ENCODE results near the gene TADA2B. TPM values are rescaled to one million over a fixed set of nuclear protein-coding genes. Genes with fewer than 3 reads are reported as not detected.
A peak's percentile ranks its signal among the peaks of the same experiment; 100 is the strongest.

TADA2B gene
- total and polyA plus RNA-seq, 9 of the 15 experiments (the other 6 are each of a cell fraction or from before 2014, with no cell fraction given), result 0.55 to 12.2 (median 7.5) TPM

DNA sequence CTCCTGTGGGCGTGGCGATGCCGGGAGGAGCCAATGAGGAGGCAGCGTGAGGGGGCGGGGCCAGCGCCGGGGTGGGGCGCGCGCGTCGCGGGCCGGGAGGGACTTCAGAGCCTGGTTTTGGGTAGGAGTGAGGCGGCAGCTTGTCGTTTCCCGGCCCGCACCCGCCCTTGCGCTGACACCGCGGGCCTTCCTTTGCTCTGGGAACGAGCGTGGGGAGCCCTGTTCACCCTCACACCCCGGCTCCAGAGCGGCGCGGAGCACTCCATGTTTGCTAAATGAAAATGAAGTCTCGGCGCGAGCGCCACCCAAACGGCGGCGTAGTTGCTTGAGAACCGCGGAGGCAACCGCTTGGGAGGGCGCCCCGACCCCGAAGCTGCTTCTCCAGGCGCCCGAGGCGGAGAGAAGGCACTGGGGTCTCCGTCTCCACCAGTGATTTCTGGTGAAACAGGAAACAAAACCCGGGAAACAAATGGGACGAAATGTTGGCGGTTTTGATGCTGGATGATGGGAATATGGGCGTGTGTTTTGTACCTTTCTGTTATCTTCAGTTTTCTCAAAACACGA is 25.2 kb downstream of the TADA2B start (continued):
- TF ChIP-seq POLR2G (IDR thresholded peaks at IDR 0.05; ENCODE audit: low read depth, low read length) (peak; percentile 86), ZNF41 (CRISPR knock-in tag; conservative IDR thresholded peaks at IDR 0.05) (no peak), MCM7 (IDR thresholded peaks at IDR 0.05) (no peak)
- TF ChIP-seq, protein P1, sequence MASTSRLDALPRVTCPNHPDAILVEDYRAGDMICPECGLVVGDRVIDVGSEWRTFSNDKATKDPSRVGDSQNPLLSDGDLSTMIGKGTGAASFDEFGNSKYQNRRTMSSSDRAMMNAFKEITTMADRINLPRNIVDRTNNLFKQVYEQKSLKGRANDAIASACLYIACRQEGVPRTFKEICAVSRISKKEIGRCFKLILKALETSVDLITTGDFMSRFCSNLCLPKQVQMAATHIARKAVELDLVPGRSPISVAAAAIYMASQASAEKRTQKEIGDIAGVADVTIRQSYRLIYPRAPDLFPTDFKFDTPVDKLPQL (IDR thresholded peaks at IDR 0.05; ENCODE audit: extremely low read depth, insufficient read length), result no peak
- TF ChIP-seq, protein P2, sequence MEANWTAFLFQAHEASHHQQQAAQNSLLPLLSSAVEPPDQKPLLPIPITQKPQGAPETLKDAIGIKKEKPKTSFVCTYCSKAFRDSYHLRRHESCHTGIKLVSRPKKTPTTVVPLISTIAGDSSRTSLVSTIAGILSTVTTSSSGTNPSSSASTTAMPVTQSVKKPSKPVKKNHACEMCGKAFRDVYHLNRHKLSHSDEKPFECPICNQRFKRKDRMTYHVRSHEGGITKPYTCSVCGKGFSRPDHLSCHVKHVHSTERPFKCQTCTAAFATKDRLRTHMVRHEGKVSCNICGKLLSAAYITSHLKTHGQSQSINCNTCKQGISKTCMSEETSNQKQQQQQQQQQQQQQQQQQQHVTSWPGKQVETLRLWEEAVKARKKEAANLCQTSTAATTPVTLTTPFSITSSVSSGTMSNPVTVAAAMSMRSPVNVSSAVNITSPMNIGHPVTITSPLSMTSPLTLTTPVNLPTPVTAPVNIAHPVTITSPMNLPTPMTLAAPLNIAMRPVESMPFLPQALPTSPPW (CRISPR knock-in tag; IDR thresholded peaks at IDR 0.05), result peak; percentile 74

DNA sequence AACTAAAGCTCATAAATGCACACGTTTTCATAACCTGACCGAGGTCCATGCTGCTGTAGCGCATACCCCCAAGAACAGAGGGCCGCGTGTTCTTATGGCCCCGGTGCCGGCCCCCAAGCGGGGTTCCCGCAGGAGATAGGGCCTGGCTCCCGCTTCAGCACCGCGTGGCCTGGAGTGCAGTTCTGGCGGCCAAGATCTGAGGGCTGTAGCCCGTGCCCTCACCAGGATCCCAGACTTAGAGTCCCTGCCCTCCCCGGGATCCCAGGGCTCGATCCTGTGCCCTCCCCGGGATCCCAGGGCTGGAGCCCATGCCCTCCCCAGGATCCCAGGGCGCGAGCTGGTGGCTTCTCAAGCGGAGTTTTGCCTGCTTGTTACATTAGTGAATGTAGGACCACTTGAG is 25.7 kb downstream of the TADA2B start:
- H3K9ac ChIP-seq (ENCODE audit: insufficient read depth in 1 of 2, low read depth in 2 of 2, low read length in 2 of 2), result peak overlapping the region; percentile 70 to 96
- peaks cover 15 to 41% of the 10 kb centered on the region in 2 experiments; a peak in 4 of 5 replicates for H3K4me1 ChIP-seq (replicated peaks in 1 of 2; ENCODE audit: control insufficient read depth in 2 of 2, insufficient read depth in 2 of 2, low read length in 2 of 2)
- no peaks in the 10 kb centered on the region for H3K9me1 ChIP-seq (ENCODE audit: control insufficient read depth, insufficient read depth, low read length)
- ATAC-seq (peak; percentile 59), DNase-seq (ENCODE audit: extremely low read depth in 1 of 4, low spot score in 3 of 4) (peak; percentile 42 to 65 (median 48)), FAIRE-seq (no peak)
- POLR2A ChIA-PET, result interaction anchor here (1.2 to 1.6 kb wide), 3 partner anchors 21 to 195 kb away, joined by 3 to 4 read pairs (median 3); no protein-coding TSS in a partner anchor
- CTCF ChIA-PET (ENCODE audit: low intra/inter-chr PET ratio), result no interaction called here
- no peaks in the 10 kb centered on the region for H3K9me3 ChIP-seq (replicated peaks; ENCODE audit: control insufficient read depth, insufficient read depth, low read depth, low read length)
- peak overlapping the region; percentile 58 for H3K4me3 ChIP-seq
- peak overlapping the region; percentile 70 for H2AFZ ChIP-seq (ENCODE audit: low read depth, low read length)
- WGBS (ENCODE audit: insufficient coverage, low coverage, missing lambda C conversion rate), result 5% methylated on average over 20 of the region's 20 CpGs
- H3K79me2 ChIP-seq (ENCODE audit: control insufficient read depth, insufficient read depth, low read length), result peaks cover 42% of the 10 kb centered on the region
- peak overlapping the region; percentile 80 for H3K4me2 ChIP-seq (ENCODE audit: insufficient read depth, low read length)
- no peaks in the 10 kb centered on the region; the same call in none of the 2 replicates for H4K20me1 ChIP-seq (replicated peaks; ENCODE audit: control insufficient read depth, insufficient read depth, low read length)
- no peaks in the 10 kb centered on the region for H3K27me3 ChIP-seq (ENCODE audit: control insufficient read depth in 2 of 2, insufficient read depth in 2 of 2, low read length in 2 of 2)
- H3K27ac ChIP-seq (ENCODE audit: extremely low read depth, low read depth, low read length), result peak overlapping the region; percentile 76
- BruUV-seq (replicated peaks), result no TSS peak
- peaks cover 26% of the 10 kb centered on the region for H3K36me3 ChIP-seq (ENCODE audit: control insufficient read depth, insufficient read depth, low read length)
- in situ Hi-C loops (cut with MboI), result no loop called here
- intact Hi-C loops (cut with micrococcal nuclease), result loop anchor here (1.0 to 5.0 kb wide), 6 partner anchors 37 to 348 kb away; partner anchors contain the start of genes KIAA0232 and TBC1D14
- TF ChIP-seq, protein P3, sequence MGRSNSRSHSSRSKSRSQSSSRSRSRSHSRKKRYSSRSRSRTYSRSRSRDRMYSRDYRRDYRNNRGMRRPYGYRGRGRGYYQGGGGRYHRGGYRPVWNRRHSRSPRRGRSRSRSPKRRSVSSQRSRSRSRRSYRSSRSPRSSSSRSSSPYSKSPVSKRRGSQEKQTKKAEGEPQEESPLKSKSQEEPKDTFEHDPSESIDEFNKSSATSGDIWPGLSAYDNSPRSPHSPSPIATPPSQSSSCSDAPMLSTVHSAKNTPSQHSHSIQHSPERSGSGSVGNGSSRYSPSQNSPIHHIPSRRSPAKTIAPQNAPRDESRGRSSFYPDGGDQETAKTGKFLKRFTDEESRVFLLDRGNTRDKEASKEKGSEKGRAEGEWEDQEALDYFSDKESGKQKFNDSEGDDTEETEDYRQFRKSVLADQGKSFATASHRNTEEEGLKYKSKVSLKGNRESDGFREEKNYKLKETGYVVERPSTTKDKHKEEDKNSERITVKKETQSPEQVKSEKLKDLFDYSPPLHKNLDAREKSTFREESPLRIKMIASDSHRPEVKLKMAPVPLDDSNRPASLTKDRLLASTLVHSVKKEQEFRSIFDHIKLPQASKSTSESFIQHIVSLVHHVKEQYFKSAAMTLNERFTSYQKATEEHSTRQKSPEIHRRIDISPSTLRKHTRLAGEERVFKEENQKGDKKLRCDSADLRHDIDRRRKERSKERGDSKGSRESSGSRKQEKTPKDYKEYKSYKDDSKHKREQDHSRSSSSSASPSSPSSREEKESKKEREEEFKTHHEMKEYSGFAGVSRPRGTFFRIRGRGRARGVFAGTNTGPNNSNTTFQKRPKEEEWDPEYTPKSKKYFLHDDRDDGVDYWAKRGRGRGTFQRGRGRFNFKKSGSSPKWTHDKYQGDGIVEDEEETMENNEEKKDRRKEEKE (IDR thresholded peaks at IDR 0.05; ENCODE audit: borderline replicate concordance in 1 of 2, control insufficient read depth in 1 of 2, low read depth in 2 of 2, low read length in 1 of 2), result no peak
- TF ChIP-seq DMBX1 (CRISPR knock-in tag; IDR thresholded peaks at IDR 0.05; ENCODE audit: borderline replicate concordance) (no peak), TEAD1 (CRISPR knock-in tag; IDR thresholded peaks at IDR 0.05) (0 out of 4 replicates have a peak, but pooled peaks of 1 of the 2 experiments have one; percentile 21), ZNF41 (CRISPR knock-in tag; conservative IDR thresholded peaks at IDR 0.05) (no peak), JUN (IDR thresholded peaks at IDR 0.05; ENCODE audit: borderline replicate concordance, low read depth, low read length) (no peak), JUN (CRISPR knock-in tag; IDR thresholded peaks at IDR 0.05; ENCODE audit: borderline replicate concordance) (no peak), HSF4 (CRISPR knock-in tag; IDR thresholded peaks at IDR 0.05; ENCODE audit: borderline replicate concordance) (no peak)
- TF ChIP-seq, protein P4, sequence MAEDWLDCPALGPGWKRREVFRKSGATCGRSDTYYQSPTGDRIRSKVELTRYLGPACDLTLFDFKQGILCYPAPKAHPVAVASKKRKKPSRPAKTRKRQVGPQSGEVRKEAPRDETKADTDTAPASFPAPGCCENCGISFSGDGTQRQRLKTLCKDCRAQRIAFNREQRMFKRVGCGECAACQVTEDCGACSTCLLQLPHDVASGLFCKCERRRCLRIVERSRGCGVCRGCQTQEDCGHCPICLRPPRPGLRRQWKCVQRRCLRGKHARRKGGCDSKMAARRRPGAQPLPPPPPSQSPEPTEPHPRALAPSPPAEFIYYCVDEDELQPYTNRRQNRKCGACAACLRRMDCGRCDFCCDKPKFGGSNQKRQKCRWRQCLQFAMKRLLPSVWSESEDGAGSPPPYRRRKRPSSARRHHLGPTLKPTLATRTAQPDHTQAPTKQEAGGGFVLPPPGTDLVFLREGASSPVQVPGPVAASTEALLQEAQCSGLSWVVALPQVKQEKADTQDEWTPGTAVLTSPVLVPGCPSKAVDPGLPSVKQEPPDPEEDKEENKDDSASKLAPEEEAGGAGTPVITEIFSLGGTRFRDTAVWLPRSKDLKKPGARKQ (CRISPR knock-in tag; IDR thresholded peaks at IDR 0.05), result no peak

Measured in K562 (cell line).